Measurements from ENCODE around the gene ADAM17. TPM values are rescaled to one million over a fixed set of nuclear protein-coding genes. Genes with fewer than 3 reads are reported as not detected.

Gene ADAM17
- polyA plus RNA-seq, 1 donor from 2014 or later = 32.6 TPM

DNA sequence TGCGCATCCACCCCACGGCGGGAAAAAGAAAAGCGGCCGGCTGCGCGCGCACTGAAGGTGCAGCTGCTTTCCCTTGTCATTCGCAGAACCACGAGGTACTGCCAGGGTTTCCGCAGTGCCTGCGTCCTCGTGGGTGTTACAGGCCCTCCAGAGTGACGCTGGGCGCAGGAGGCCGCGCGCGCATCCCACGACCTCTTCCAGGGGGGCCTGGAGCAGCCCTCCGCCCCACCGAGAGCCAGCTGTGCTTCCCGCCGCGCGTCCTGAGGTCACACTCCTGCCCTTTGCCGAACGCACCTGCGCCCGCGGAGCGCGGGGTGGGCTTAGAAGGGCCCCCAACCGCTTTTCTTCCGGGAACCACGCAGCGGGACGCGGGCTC is 81.7 kb downstream of the ADAM17 start:
- Histone ChIP-seq H3K27me3 (ENCODE audit: insufficient read depth, low read depth, low read length) (no peaks in the 10 kb centered on the region), H3F3A (ENCODE audit: insufficient read depth, low read length, poor library complexity, severe bottlenecking) (no peaks in the 10 kb centered on the region), H3K4me3 (ENCODE audit: low read length) (peak overlapping the region; percentile 66), H3K4me2 (ENCODE audit: low read length) (no peak overlapping the region), H3K9me2 (ENCODE audit: insufficient read depth, low read length) (no peaks in the 10 kb centered on the region), H3K9me3 (ENCODE audit: low read length) (no peaks in the 10 kb centered on the region), H2AFZ (ENCODE audit: low read depth, low read length) (no peak overlapping the region), H3K79me2 (replicated peaks; ENCODE audit: insufficient read depth, low read length) (no peaks in the 10 kb centered on the region), H3K27ac (ENCODE audit: low read length) (no peak overlapping the region), H3K9ac (ENCODE audit: low read length) (peak overlapping the region; percentile 55), H4K20me1 (ENCODE audit: insufficient read depth) (no peaks in the 10 kb centered on the region), H3K36me3 (ENCODE audit: insufficient read depth, low read length) (no peaks in the 10 kb centered on the region)
- TF ChIP-seq MXI1 (conservative IDR thresholded peaks at IDR 0.05; ENCODE audit: poor library complexity, severe bottlenecking) (no peak), EZH2 (IDR thresholded peaks at IDR 0.05; ENCODE audit: borderline replicate concordance, insufficient read depth, low read length, poor library complexity, severe bottlenecking) (no peak), POLR2AphosphoS5 (IDR thresholded peaks at IDR 0.05) (no peak), RAD21 (conservative IDR thresholded peaks at IDR 0.05) (no peak), TAF1 (IDR thresholded peaks at IDR 0.05; ENCODE audit: low read depth) (no peak), SMC3 (conservative IDR thresholded peaks at IDR 0.05; ENCODE audit: poor library complexity) (no peak), EP300 (conservative IDR thresholded peaks at IDR 0.05; ENCODE audit: poor library complexity, severe bottlenecking) (no peak)
- TF ChIP-seq, protein P1, sequence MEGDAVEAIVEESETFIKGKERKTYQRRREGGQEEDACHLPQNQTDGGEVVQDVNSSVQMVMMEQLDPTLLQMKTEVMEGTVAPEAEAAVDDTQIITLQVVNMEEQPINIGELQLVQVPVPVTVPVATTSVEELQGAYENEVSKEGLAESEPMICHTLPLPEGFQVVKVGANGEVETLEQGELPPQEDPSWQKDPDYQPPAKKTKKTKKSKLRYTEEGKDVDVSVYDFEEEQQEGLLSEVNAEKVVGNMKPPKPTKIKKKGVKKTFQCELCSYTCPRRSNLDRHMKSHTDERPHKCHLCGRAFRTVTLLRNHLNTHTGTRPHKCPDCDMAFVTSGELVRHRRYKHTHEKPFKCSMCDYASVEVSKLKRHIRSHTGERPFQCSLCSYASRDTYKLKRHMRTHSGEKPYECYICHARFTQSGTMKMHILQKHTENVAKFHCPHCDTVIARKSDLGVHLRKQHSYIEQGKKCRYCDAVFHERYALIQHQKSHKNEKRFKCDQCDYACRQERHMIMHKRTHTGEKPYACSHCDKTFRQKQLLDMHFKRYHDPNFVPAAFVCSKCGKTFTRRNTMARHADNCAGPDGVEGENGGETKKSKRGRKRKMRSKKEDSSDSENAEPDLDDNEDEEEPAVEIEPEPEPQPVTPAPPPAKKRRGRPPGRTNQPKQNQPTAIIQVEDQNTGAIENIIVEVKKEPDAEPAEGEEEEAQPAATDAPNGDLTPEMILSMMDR (IDR thresholded peaks at IDR 0.05; ENCODE audit: poor library complexity, severe bottlenecking) = no peak
- TF ChIP-seq, protein P2, sequence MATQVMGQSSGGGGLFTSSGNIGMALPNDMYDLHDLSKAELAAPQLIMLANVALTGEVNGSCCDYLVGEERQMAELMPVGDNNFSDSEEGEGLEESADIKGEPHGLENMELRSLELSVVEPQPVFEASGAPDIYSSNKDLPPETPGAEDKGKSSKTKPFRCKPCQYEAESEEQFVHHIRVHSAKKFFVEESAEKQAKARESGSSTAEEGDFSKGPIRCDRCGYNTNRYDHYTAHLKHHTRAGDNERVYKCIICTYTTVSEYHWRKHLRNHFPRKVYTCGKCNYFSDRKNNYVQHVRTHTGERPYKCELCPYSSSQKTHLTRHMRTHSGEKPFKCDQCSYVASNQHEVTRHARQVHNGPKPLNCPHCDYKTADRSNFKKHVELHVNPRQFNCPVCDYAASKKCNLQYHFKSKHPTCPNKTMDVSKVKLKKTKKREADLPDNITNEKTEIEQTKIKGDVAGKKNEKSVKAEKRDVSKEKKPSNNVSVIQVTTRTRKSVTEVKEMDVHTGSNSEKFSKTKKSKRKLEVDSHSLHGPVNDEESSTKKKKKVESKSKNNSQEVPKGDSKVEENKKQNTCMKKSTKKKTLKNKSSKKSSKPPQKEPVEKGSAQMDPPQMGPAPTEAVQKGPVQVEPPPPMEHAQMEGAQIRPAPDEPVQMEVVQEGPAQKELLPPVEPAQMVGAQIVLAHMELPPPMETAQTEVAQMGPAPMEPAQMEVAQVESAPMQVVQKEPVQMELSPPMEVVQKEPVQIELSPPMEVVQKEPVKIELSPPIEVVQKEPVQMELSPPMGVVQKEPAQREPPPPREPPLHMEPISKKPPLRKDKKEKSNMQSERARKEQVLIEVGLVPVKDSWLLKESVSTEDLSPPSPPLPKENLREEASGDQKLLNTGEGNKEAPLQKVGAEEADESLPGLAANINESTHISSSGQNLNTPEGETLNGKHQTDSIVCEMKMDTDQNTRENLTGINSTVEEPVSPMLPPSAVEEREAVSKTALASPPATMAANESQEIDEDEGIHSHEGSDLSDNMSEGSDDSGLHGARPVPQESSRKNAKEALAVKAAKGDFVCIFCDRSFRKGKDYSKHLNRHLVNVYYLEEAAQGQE (IDR thresholded peaks at IDR 0.05; ENCODE audit: borderline replicate concordance) = no peak

DNA sequence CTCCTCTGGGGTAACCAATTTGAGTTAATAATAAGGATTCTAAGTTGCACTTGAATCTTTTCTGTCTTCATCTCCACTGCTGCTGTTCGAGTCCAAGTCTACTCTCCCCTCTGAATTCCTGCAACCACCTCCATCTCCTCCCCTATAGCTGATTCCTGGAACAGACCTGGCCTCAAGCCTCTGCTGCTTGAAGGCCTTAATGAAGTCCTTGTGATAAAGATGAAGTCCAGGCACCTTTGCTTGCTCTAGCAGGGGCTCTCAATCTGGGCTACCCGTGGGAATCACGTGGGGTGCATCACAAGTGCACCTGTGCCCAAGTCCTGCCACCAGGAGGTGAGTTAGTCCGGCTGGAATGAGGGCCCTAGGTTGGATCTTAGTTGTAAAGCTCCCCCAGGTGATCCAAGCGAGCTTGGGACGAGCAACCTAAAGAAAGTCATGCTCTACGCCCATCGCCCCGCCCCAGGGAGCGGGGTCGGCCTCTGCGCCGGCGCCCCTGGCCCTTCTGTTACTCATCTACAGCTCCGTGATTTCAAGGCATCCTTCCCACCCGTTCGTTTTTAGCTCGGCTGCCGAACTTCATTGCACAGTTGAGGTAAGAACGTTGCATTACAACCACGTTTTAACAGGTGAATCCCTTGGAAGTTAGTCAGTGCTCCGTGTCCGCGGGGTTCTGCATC is 82.2 kb downstream of the ADAM17 start:
- no peak overlapping the region for H3K4me2 ChIP-seq (ENCODE audit: low read length)
- no peaks in the 10 kb centered on the region for H3K27me3 ChIP-seq (ENCODE audit: insufficient read depth, low read depth, low read length)
- no peaks in the 10 kb centered on the region for H3K9me3 ChIP-seq (ENCODE audit: low read length)
- peak overlapping the region; percentile 66 for H3K4me3 ChIP-seq (ENCODE audit: low read length)
- H3K9ac ChIP-seq (ENCODE audit: low read length) = no peak overlapping the region
- no peaks in the 10 kb centered on the region for H4K20me1 ChIP-seq (ENCODE audit: insufficient read depth)
- no peaks in the 10 kb centered on the region for H3F3A ChIP-seq (ENCODE audit: insufficient read depth, low read length, poor library complexity, severe bottlenecking)
- H2AFZ ChIP-seq (ENCODE audit: low read depth, low read length) = no peak overlapping the region
- no peak for TF ChIP-seq TAF1 (IDR thresholded peaks at IDR 0.05; ENCODE audit: low read depth)
- no peaks in the 10 kb centered on the region for H3K36me3 ChIP-seq (ENCODE audit: insufficient read depth, low read length)
- H3K27ac ChIP-seq (ENCODE audit: low read length) = no peak overlapping the region
- H3K9me2 ChIP-seq (ENCODE audit: insufficient read depth, low read length) = no peaks in the 10 kb centered on the region
- H3K79me2 ChIP-seq (replicated peaks; ENCODE audit: insufficient read depth, low read length) = no peaks in the 10 kb centered on the region
